ENCODE data around the gene BAZ1B.

- TF ChIP-seq POLR2A (IDR thresholded peaks at IDR 0.05; ENCODE audit: low read length) (no peak), GATA1 (IDR thresholded peaks at IDR 0.05; ENCODE audit: low read depth, low read length) (no peak)
Measured at GRCh38 chr7:73466112-73466511, 56.0 kb downstream of the BAZ1B start.

Measured in erythroblast (primary cell).